Measurements from ENCODE around the gene PCDHA1.

PCDHA1 gene

DNA sequence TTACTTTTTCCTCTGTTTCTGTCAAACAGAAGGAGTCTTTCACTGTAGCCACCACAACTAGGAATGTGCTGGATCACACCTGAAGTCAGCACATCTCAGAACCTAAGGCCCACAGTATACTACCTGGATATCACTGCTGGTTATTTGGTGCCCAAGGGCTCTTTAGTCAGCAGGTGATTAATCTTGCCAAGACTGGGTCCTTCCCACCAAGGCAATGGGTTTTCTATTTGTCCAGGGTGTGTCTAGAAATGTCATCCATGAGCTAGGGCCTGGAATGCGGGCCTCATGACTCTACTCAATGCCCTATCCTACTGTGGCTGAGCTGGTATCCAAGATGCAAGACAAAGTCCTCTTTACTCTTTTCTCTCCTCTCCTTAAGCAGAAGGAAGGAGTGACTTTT lies 130.4 kb downstream of the PCDHA1 start:
- DNase-seq (ENCODE audit: low spot score) (no peak), FAIRE-seq (no peak)

DNA sequence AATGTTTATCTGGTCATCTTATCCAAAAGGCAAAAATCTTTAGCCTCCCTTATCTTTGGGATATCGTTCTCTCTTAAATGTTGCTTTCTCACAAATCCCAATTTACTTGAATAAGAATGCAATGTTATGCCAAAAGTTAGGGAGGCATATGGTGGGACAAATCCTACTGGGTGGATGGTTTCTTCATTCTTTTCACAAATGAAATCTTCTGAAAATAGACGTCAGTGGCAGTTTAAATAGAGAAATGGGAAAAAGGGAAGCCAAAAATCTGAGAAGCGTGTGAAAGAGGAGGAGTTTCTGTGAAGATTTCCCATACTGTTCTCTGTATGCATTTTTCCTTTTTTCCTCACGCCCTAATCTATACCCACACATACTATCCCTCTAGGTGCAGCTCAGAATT lies 137.7 kb downstream of the PCDHA1 start:
- FAIRE-seq: no peak
- no peak for DNase-seq (ENCODE audit: low spot score)

DNA sequence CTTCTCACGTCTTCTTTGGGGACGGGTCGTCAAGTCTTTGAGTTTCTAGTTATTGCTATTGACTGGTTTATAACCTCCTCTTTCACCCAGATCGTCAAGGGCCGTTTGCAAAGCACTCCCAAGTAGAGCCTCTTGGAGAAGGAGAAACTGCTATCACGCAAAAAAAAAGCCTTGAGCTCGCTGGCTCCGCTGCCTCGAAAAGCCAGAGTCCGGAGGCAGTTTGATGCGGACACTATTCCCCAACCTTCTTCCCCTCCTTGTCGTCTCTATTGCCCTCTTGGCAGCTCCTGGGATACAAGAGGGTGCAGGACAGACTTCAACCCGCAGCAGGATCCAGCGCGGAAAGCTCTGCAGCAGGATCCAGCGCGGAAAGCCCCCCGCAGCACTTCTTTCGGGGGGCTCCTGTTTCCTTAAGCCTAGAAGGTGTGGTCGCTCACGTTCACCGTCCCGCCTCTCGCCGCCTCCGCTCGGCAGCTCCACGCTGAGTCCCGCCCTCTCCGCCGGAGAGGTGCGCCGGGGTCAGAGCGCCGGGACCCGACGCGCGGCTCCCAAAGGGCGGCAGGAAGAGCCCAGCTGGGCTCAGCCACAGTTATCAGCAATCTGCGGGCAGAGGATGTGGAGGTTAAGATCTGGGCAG lies 140.0 kb downstream of the PCDHA1 start, which contains the start of gene PCDHAC1:
TSS of gene PCDHAC1 (plus strand) at position 494 of the 637 bp plus-strand sequence. CDS start 594 bp downstream, outside the sequence.
- peak; percentile 71 for DNase-seq (ENCODE audit: low spot score)
- FAIRE-seq: no peak

DNA sequence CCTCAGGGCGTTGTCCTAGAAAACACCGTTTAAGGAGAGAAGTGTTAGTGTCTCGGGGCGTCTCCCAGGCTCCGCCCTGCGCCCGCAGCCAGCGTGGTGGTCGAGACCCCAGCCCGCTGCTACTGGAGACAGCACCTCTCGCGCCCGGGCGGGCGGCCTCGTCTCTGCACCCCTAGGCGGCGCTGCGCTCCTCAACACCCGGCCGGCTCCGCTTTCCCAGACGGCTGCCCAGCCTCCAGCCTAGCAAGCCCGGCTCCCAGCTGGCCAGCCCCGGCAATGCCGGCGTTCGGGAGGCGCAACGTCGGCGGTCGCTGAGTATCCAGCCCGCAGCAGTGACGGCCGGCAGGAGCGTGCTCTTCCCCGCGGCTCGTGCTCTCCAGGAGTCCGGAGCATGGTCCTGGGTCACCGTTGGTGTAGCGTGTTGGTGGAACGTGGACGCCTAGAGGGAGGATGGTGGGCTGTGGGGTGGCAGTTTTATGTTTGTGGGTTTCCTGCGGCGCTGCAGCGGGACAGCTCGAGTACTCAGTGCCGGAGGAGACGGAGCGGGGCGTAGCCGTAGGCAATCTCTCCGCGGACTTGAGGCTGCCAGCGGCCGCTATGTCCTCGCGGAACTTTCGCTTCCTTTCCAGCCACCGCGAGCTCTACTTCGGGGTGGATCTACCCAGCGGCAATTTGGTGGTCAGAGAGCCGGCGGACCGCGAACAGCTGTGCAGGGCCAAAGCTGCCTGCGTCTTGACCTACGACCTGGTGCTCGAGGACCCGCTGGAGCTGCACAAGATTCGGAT lies 140.7 kb downstream of the PCDHA1 start:
- FAIRE-seq: no peak
- DNase-seq (ENCODE audit: low spot score): peak; percentile 86

DNA sequence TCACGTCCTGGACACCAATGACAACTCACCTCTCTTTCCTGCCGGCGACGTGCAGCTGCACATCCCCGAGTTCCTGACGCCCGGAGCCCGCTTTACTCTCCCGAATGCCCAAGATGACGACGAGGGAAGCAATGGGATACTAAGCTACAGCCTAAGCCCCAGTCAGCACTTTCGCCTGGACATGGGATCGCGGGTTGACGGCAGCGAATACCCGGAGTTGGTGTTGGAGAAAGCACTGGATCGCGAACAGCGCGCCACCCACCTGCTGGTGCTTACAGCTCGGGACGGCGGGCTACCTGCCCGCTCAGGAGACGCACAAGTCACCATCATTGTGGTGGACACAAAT lies 141.3 kb downstream of the PCDHA1 start:
- DNase-seq (ENCODE audit: low spot score) (no peak), FAIRE-seq (no peak)

DNA sequence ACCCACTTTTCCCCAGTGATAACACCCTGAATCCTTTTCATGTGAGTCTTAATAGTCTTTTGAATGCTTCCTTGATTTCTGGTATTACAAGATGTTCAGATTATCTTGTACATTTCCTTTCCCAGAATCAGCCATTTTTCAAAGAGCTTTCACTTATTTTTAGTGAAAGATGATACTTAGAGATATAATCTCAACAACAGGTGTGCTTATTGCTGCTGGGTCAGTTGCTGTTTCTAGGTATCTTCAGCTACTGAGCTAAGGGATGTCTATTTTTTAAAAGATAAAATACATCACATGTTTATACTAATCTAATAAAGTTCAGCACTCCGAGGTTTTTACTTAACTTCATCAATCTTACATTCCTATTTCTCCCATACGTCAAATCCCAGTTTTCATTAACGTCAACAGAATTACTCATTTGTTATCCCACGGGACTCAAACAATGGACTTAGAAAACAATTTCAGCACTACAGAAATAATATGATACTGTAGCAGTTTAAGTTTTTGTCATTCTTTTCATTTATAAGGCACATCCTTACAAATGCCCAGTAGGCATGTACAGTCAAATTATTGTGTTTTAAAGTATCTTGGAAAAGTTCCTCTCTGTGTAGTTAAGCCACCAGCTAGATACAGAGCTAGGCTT lies 149.1 kb downstream of the PCDHA1 start:
- no peak for FAIRE-seq
- DNase-seq (ENCODE audit: low spot score): no peak

DNA sequence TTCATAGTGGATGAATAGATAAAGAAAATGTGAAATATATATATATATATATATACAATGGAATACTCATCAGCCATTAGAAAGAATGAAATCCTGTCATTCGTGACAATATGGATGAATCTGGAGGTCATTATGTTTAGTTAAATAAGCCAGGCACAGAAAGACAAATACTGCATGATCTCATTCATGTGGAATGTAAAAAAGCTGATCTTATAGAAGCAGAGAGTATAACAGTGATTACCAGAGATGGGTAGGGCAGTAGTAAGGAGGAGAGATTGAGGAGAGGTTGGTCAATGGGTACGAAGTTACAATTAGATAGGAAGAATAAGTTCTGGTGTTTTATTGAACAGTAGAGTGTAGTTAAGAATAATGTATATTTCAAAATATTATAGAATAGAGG lies 160.6 kb downstream of the PCDHA1 start:
- DNase-seq (ENCODE audit: low spot score): no peak
- no peak for FAIRE-seq

DNA sequence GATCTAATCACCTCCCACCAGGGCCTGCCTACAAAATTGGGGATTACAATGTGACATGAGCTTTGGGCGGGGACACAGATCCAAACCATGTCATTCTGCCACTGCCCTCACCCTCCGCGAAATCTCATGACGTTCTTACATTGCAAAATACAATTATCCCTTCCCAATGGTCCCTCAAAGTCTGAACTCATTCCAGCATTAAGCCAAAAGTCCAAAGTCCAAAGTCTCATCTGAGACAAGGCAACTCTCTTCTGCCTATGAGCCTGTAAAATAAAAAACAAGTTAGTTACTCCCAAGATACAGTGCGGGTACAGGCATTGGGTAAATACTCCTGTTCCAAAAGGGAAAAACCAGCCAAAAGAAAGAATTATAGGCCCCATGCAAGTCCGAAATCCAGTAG lies 165.7 kb downstream of the PCDHA1 start:
- DNase-seq (ENCODE audit: low spot score) (no peak), FAIRE-seq (no peak)

DNA sequence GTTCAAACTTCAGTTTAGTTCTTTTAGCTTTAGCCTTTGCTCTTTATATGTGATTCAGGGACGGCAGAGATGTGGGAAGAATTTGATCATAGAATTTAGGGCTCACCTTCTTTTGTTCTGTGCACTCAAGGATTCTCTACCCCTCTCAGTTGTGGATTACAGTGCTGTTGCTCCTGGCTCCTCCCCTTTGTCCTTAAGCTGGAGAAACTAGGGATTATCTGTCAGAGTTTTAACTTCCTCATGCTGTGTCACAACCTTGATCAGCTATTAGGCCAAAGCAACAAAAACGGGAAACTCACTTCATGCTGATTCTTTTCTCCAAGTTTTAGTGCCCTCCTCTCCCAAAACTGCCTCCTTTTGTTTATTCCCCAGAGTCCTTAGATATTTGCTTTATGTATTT lies 167.3 kb downstream of the PCDHA1 start:
- DNase-seq (ENCODE audit: low spot score) (no peak), FAIRE-seq (no peak)

DNA sequence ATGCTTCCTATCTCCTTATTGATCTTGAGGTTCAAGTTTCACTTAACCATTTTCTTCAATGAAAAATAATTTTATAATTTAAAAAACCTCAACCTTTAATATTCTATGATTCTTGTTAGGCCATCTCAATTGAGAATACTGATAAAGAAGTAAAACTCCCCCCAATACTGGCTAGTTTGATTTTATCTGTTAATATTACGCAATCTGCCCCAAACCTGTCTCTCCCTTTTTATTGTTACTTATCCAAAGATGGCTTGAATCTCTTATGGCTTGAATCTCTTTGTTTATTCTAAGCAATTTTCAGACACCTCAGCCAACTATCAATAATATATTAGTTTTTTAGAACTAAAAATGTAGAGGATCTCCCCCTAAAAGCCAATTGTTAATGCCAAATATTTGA lies 176.2 kb downstream of the PCDHA1 start:
- DNase-seq (ENCODE audit: low spot score) (no peak), FAIRE-seq (no peak)

DNA sequence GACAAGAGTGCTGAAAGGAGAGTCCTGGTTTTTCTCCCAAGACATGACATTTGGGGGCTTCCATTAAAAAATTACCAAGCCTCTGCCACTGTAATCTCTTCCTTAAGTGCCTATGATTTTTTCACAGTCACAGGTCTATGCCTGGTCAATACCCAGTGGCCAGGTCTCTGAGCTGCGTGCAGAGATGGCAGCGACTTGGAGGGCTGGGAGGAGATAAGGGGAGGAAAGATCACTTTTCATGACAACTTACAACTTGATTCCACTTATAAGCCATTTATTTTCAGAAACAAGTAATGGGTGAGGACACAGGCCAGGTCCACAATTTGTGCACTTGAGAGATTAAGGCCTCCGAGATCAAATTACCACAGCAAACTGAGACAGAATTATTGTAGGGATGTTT lies 178.4 kb downstream of the PCDHA1 start:
- DNase-seq (ENCODE audit: low spot score) (no peak), FAIRE-seq (no peak)

DNA sequence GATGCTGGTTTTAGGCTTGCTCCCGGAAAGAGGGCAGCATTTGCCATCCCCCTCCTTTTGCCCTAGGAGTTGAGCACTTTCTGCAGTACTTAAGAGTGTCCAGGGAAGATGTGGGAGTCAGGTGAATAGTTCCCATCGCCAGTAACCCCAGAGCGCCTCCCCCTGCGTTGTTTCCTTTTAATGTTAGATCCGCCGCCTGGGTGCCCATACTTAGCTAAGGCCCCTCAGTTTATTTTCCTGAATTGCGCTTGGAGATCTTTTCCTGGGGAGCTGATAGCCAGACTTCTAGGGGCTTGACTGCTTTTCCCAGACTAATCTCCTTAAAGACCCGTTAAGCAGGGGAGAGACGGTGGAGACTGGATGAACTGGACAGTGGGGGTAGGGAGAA lies 180.0 kb downstream of the PCDHA1 start:
- FAIRE-seq (no peak), DNase-seq (ENCODE audit: low spot score) (peak; percentile 16)

DNA sequence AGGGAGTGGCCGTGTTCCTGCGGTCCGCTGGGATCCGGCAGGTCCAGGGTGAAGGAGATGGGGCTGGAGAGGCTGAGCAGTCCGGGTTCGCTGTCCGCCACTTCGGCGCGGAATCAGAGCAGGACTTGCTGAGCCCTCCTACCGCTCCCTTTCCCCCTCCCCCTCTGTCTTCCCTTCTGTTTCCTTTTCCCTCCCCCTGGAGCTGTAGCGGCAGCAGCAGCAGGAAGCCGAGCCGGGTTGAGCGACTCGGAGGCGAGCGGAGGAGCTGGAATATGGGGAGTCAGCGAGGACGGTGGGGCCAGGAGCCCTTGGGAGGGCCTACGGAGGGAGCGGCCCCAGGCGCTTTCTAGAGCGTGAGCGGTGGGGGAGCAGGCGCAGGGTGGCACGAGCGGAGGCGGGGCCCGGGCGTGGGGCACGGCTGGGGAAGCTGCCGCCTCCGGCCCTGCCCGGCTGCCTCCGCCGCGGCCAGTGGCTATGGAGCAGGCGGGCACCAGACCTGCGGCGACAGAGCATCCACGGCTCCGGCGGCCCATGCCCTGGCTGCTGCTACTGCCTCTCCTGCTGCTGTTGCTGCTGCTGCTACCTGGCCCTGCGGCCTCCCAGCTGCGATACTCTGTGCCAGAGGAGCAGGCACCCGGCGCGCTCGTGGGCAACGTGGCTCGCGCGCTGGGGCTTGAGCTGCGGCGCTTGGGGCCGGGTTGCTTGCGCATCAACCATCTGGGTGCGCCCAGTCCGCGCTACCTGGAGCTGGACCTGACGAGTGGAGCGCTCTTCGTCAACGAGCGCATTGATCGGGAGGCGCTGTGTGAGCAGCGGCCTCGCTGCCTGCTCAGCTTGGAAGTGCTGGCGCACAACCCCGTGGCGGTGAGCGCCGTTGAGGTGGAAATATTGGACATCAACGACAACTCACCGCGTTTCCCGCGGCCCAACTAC lies 180.6 kb downstream of the PCDHA1 start, which contains the start of gene PCDHAC2:
TSS of gene PCDHAC2 (plus strand) at position 184 of the 933 bp plus-strand sequence. CDS start at position 475, 291 bp downstream.
- FAIRE-seq (no peak), DNase-seq (ENCODE audit: low spot score) (peak; percentile 63)

DNA sequence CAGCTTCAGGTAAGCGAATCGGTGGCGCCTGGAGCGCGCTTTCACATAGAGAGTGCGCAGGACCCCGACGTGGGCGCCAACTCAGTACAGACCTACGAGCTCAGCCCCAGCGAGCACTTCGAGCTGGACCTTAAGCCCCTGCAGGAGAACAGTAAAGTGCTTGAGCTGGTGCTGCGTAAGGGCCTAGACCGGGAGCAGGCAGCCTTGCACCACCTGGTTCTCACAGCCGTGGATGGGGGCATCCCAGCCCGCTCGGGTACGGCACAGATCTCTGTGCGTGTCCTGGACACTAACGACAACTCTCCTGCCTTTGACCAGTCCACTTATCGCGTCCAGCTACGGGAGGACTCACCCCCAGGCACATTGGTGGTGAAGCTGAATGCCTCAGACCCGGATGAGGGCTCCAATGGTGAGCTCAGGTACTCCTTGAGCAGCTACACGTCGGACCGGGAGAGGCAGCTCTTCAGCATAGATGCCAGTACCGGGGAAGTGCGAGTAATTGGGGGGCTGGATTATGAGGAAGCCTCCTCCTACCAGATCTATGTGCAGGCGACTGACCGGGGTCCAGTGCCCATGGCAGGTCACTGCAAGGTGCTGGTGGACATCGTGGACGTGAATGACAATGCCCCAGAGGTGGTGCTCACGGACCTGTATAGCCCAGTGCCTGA lies 181.4 kb downstream of the PCDHA1 start:
- FAIRE-seq: no peak

DNA sequence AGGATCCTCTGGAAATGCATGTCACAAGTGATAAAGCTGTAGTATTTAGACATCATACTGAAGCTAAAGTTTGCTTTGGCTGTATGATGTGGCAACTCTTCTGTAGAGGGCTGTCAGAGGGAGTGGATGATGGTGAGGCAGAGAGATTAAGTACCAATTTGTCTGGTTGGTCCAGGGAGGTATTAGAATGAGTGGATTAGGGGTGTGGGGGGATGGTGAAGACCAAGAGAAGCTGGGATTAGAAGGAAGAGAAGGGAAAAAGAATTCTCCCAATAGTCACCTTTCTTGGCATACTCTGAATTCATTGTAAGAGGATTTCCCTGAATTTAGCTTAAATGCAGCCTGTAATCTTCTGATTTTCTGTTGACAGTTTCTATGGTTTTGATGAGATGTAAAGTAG lies 183.9 kb downstream of the PCDHA1 start:
- FAIRE-seq (no peak), DNase-seq (ENCODE audit: low spot score) (no peak)

More for the DNA sequence above, 181.4 kb downstream of the PCDHA1 start:
- DNase-seq (ENCODE audit: low spot score): no peak

DNA sequence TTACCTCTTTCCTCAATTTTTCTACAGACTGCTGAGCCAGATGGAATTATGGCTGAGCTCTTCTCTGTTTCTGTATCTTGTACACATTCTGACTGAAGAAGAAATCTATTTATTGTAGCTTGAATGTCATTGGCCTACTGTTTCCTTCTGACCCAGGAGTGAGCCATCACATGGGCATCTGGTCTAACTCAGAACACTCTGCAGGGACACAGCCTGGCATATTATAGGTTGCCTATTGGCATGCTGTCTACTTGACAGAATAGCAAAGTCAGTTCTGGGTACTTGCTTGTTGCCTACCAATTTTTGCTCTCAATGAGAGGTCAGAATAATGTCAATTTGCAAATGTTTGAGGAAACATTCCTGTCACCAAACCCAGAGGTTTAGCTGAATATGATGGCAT lies 187.6 kb downstream of the PCDHA1 start:
- DNase-seq (ENCODE audit: low spot score) (no peak), FAIRE-seq (no peak)

DNA sequence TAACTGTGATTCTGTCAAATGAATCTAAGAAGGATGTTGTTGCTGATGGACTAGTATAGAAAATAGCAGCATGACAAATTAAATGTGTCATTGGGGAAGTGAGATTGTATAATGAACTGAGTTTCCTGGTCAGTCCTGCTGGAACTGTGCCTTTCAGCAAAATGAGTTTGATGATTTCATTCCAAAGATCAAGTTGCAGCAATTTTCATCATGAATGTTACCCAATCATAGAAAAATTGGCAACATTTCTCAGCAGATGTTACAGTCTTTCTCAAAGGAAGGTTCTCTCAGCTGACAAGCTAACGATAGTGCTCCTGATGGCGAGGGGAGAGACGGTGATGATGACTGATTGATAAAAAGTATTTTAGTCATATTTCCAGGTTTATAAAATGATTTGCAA lies 191.1 kb downstream of the PCDHA1 start:
- DNase-seq (ENCODE audit: low spot score): no peak

DNA sequence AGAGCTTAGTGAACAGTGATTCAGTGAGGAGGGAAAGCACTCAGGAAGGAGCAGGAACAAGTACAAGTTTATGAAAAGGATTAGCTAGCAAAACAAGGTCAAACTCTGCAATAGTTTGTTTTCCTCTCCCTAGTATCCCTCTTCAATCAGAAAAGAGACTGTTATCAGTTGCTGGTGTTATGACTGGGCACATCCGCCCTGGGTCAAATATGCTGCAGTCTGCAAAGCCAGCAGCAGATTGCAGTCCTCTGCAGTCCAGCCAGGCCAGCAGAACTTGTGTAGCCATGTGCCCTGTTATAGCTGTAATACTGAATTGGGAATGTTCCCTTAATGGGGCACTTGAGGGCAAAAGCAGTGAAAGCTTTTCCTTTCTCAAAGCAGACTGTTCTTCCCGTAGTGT lies 192.3 kb downstream of the PCDHA1 start:
- DNase-seq (ENCODE audit: low spot score) (no peak), FAIRE-seq (no peak)

More for the DNA sequence above, 191.1 kb downstream of the PCDHA1 start:
- no peak for FAIRE-seq

DNA sequence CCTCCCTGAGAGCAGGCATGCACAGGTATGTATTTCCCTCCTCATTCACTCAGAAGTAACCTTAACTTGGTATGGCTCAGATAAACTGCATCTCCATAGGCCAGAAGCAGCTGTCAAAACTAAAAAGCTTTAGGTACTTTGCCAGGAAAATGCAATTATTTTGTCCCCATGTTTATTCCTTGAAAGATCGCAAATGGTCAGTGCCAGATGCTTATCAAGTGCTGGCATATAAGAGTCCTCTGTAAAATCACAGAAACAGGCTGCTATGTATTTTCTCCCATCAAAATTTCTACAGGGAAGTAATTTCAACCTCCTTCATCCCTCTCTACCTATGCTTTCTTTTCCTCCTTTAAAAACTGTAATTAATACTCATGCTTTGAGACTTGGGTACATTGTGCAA lies 193.0 kb downstream of the PCDHA1 start:
- FAIRE-seq (no peak), DNase-seq (ENCODE audit: low spot score) (no peak)

DNA sequence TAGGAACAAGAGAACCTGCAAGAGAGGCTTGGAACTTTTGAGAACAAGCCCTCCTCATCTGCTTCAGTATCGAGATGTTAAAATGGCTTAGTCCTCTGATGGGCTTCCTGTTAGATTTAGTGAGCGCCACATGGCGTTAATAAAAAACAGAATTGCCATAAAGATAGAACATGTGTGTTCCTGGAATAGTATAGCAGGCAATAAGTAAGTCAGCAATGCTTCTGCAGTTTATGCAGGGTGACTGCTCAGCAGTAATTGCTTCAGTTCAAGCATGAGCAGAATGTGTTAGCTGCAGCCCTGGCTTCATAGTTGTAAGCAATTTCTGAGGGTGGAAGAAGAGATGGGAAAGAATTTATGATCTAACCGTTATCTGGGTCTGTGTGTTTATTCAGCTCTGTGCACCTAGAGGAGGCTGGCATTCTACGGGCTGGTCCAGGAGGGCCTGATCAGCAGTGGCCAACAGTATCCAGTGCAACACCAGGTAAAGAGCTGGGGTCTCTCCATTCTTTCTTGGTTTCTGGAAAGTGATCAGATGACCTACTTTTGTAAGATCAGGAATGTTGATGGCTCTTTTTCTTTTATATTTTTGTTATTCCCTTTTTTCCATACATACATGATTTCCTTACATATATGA lies 196.3 kb downstream of the PCDHA1 start:
- FAIRE-seq (no peak), DNase-seq (ENCODE audit: low spot score) (no peak)
